Stimulated activated naive CD4-positive, alpha-beta T cell treated with Interleukin-2 at 50 U/mL for 16 hours (primary cell): ENCODE data around the gene RAB8A.
A peak's percentile ranks its signal among the peaks of the same experiment; 100 is the strongest.
"Not testable (repeated sequence)": the region's sequence is repeated elsewhere in the genome, so short reads cannot be mapped to it uniquely, and the experiment has no call there.

ENCODE experiments used
- DNase-seq: peaks from one replicate; lab custom pipeline; 2025; lab: John Stamatoyannopoulos, UW

The RAB8A gene

GRCh38 chr19:16078759-16079707, 32.7 kb upstream of the RAB8A start:
- DNase-seq, result peak; percentile 62

GRCh38 chr19:16084067-16084685, 27.5 kb upstream of the RAB8A start:
- DNase-seq, result no peak

- no peak for DNase-seq
Measured at GRCh38 chr19:16085115-16085514, 26.6 kb upstream of the RAB8A start.

- DNase-seq, result not testable (repeated sequence)
Measured at GRCh38 chr19:16087404-16087803, 24.3 kb upstream of the RAB8A start.

- DNase-seq, result no peak
Measured at GRCh38 chr19:16087940-16088339, 23.7 kb upstream of the RAB8A start.

GRCh38 chr19:16088351-16089009, 23.2 kb upstream of the RAB8A start:
- DNase-seq, result no peak

- DNase-seq, result no peak
Measured at GRCh38 chr19:16089010-16089846, 22.5 kb upstream of the RAB8A start.

- DNase-seq, result no peak
Measured at GRCh38 chr19:16091546-16092475, 19.9 kb upstream of the RAB8A start.

- DNase-seq, result no peak
Measured at GRCh38 chr19:16094360-16095070, 17.2 kb upstream of the RAB8A start.

GRCh38 chr19:16095071-16095571, 16.6 kb upstream of the RAB8A start:
- no peak for DNase-seq

GRCh38 chr19:16096280-16096855, 15.3 kb upstream of the RAB8A start:
- DNase-seq, result no peak

- no peak for DNase-seq
Measured at GRCh38 chr19:16098416-16098768, 13.3 kb upstream of the RAB8A start.

GRCh38 chr19:16098821-16099220, 12.9 kb upstream of the RAB8A start:
- no peak for DNase-seq

- DNase-seq, result not testable (repeated sequence)
Measured at GRCh38 chr19:16099314-16099965, 12.2 kb upstream of the RAB8A start.

GRCh38 chr19:16100524-16100923, 11.2 kb upstream of the RAB8A start:
- no peak for DNase-seq

GRCh38 chr19:16104722-16105121, 7.0 kb upstream of the RAB8A start:
- DNase-seq, result no peak

GRCh38 chr19:16106121-16106520, 5.6 kb upstream of the RAB8A start:
- DNase-seq, result no peak

GRCh38 chr19:16111909-16112752, 442 bp downstream of the RAB8A start:
- no peak for DNase-seq
